ENCODE measurements around the gene RPS6KB2.
"Not testable (repeated sequence)": the region's sequence is repeated elsewhere in the genome, so short reads cannot be mapped to it uniquely, and the experiment has no call there.

Gene RPS6KB2

GRCh38 chr11:67476692-67477091 lies 48.4 kb downstream of the RPS6KB2 start:
- not testable (repeated sequence) for H2BK5ac ChIP-seq (ENCODE audit: low read length); H2BK12ac ChIP-seq (ENCODE audit: low read length); H3K9me3 ChIP-seq (replicated peaks in 1 of 2; ENCODE audit: control insufficient read depth in 2 of 2, insufficient read depth in 1 of 2, low read depth in 1 of 2, low read length in 2 of 2); H3K18ac ChIP-seq (ENCODE audit: low read length); H3K36me3 ChIP-seq (replicated peaks in 1 of 2; ENCODE audit: control insufficient read depth in 2 of 2, insufficient read depth in 2 of 2, low read length in 2 of 2); H3K4me2 ChIP-seq (ENCODE audit: insufficient read depth, low read length, poor library complexity, severe bottlenecking); H4K8ac ChIP-seq (ENCODE audit: low read depth, low read length); H3K79me1 ChIP-seq (ENCODE audit: low read depth, low read length); H3K23ac ChIP-seq (ENCODE audit: low read depth, low read length, poor library complexity); H3K4me1 ChIP-seq (ENCODE audit: control insufficient read depth in 2 of 2, insufficient read depth in 1 of 2, low read depth in 1 of 2, low read length in 2 of 2); H3K4ac ChIP-seq (ENCODE audit: low read length); H3K27me3 ChIP-seq (ENCODE audit: control insufficient read depth in 3 of 3, insufficient read depth in 3 of 3, low read depth in 1 of 3, low read length in 3 of 3); H2AK5ac ChIP-seq (ENCODE audit: low read depth, low read length); H3K4me3 ChIP-seq (ENCODE audit: low read length in 2 of 2); DNase-seq (ENCODE audit: low spot score); H3K9ac ChIP-seq (ENCODE audit: low read depth, low read length, poor library complexity); H2BK120ac ChIP-seq (ENCODE audit: low read depth, low read length); H4K91ac ChIP-seq (ENCODE audit: low read depth, low read length, poor library complexity); H3K27ac ChIP-seq (replicated peaks; ENCODE audit: low read length); H3K14ac ChIP-seq (ENCODE audit: low read length); H2BK15ac ChIP-seq (ENCODE audit: low read length)
- WGBS, 2 donors (ENCODE audit: extremely low coverage in 2 of 2, insufficient read length in 2 of 2, insufficient replicate concordance in 1 of 2), result no CpG with 5 or more reads among the region's 10 CpGs
- H2AFZ ChIP-seq (ENCODE audit: low read length), result peak overlapping the region; percentile 40

- not testable (repeated sequence) for H3K36me3 ChIP-seq (replicated peaks in 1 of 2; ENCODE audit: control insufficient read depth in 2 of 2, insufficient read depth in 2 of 2, low read length in 2 of 2); H2BK5ac ChIP-seq (ENCODE audit: low read length); H3K9ac ChIP-seq (ENCODE audit: low read depth, low read length, poor library complexity); H3K4me1 ChIP-seq (ENCODE audit: control insufficient read depth in 2 of 2, insufficient read depth in 1 of 2, low read depth in 1 of 2, low read length in 2 of 2); H3K4me3 ChIP-seq (ENCODE audit: low read length in 2 of 2); H3K4me2 ChIP-seq (ENCODE audit: insufficient read depth, low read length, poor library complexity, severe bottlenecking); H2BK12ac ChIP-seq (ENCODE audit: low read length); H3K9me3 ChIP-seq (replicated peaks in 1 of 2; ENCODE audit: control insufficient read depth in 2 of 2, insufficient read depth in 1 of 2, low read depth in 1 of 2, low read length in 2 of 2); H4K8ac ChIP-seq (ENCODE audit: low read depth, low read length); H3K4ac ChIP-seq (ENCODE audit: low read length); H2AFZ ChIP-seq (ENCODE audit: low read length); H3K79me1 ChIP-seq (ENCODE audit: low read depth, low read length); H3K23ac ChIP-seq (ENCODE audit: low read depth, low read length, poor library complexity); H3K27ac ChIP-seq (replicated peaks; ENCODE audit: low read length); H4K91ac ChIP-seq (ENCODE audit: low read depth, low read length, poor library complexity); H2AK5ac ChIP-seq (ENCODE audit: low read depth, low read length); H2BK120ac ChIP-seq (ENCODE audit: low read depth, low read length); H3K18ac ChIP-seq (ENCODE audit: low read length); H3K27me3 ChIP-seq (ENCODE audit: control insufficient read depth in 3 of 3, insufficient read depth in 3 of 3, low read depth in 1 of 3, low read length in 3 of 3); H2BK15ac ChIP-seq (ENCODE audit: low read length); H3K14ac ChIP-seq (ENCODE audit: low read length); DNase-seq (ENCODE audit: low spot score)
- WGBS, 2 donors (ENCODE audit: extremely low coverage in 2 of 2, insufficient read length in 2 of 2, insufficient replicate concordance in 1 of 2), result no CpG with 5 or more reads among the region's 16 CpGs
These were observed 49.2 kb downstream of the RPS6KB2 start for GRCh38 chr11:67477344-67478050.

- Histone ChIP-seq H3K36me3 (replicated peaks in 1 of 2; ENCODE audit: control insufficient read depth in 2 of 2, insufficient read depth in 2 of 2, low read length in 2 of 2) (peaks cover 0 to 11% of the 10 kb centered on the region in 2 donors), H4K91ac (ENCODE audit: low read depth, low read length, poor library complexity) (no peak overlapping the region), H3K79me1 (ENCODE audit: low read depth, low read length) (peaks cover 7% of the 10 kb centered on the region), H3K9ac (ENCODE audit: low read depth, low read length, poor library complexity) (no peak overlapping the region), H3K4me3 (ENCODE audit: low read length in 2 of 2) (peak overlapping the region in 1 of 2 donors; percentile 57), H3K27me3 (ENCODE audit: control insufficient read depth in 3 of 3, insufficient read depth in 3 of 3, low read depth in 1 of 3, low read length in 3 of 3) (no peaks in the 10 kb centered on the region), H2AK5ac (ENCODE audit: low read depth, low read length) (no peak overlapping the region), H2BK15ac (ENCODE audit: low read length) (no peak overlapping the region), H3K9me3 (replicated peaks in 1 of 2; ENCODE audit: control insufficient read depth in 2 of 2, insufficient read depth in 1 of 2, low read depth in 1 of 2, low read length in 2 of 2) (peaks cover 0 to 3% of the 10 kb centered on the region in 2 donors), H3K4me2 (ENCODE audit: insufficient read depth, low read length, poor library complexity, severe bottlenecking) (peak overlapping the region; percentile 50), H3K4me1 (ENCODE audit: control insufficient read depth in 2 of 2, insufficient read depth in 1 of 2, low read depth in 1 of 2, low read length in 2 of 2) (peaks cover 4 to 7% of the 10 kb centered on the region in 2 donors), H3K23ac (ENCODE audit: low read depth, low read length, poor library complexity) (no peak overlapping the region), H2AFZ (ENCODE audit: low read length) (peak overlapping the region; percentile 86), H3K18ac (ENCODE audit: low read length) (no peak overlapping the region), H2BK120ac (ENCODE audit: low read depth, low read length) (no peak overlapping the region), H3K4ac (ENCODE audit: low read length) (no peak overlapping the region), H2BK5ac (ENCODE audit: low read length) (no peak overlapping the region), H3K27ac (replicated peaks; ENCODE audit: low read length) (no peak overlapping the region), H2BK12ac (ENCODE audit: low read length) (no peak overlapping the region), H4K8ac (ENCODE audit: low read depth, low read length) (no peak overlapping the region), H3K14ac (ENCODE audit: low read length) (no peak overlapping the region)
- WGBS, 2 donors (ENCODE audit: extremely low coverage in 2 of 2, insufficient read length in 2 of 2, insufficient replicate concordance in 1 of 2), result no CpG with 5 or more reads among the region's 19 CpGs
- no peak for DNase-seq (ENCODE audit: low spot score)
These were observed 54.1 kb downstream of the RPS6KB2 start for GRCh38 chr11:67482275-67482826.
